H9 (cell line): ENCODE measurements around the gene MYRIP. TPM values are rescaled to one million over a fixed set of nuclear protein-coding genes. Genes with fewer than 3 reads are reported as not detected.

Experiments used
- DNase-seq: peaks from one replicate; pipeline ENCODE4 v3.0.0-alpha.2; 2017
- H2AFZ ChIP-seq: one replicate; pipeline ENCODE4 v1.6.1; 2013; ENCODE audit warnings: mild to moderate bottlenecking, low read length, control low read depth, moderate library complexity
- H2AK5ac ChIP-seq: 2 replicates; pipeline ENCODE4 v1.6.1; 2013; ENCODE audit warnings: low read length, control low read depth, mixed read lengths; ENCODE audit not compliant: insufficient read length
- H2BK120ac ChIP-seq: one replicate; pipeline ENCODE4 v1.6.1; 2013; ENCODE audit warnings: low read depth, mild to moderate bottlenecking, low read length, control low read depth, inconsistent platforms; ENCODE audit not compliant: poor library complexity, severe bottlenecking
- H2BK12ac ChIP-seq: 2 replicates; pipeline ENCODE4 v1.6.1; 2013; ENCODE audit warnings: low read length, control low read depth, mixed read lengths, low read depth; ENCODE audit not compliant: insufficient read length
- H2BK15ac ChIP-seq: 2 replicates; pipeline ENCODE4 v1.6.1; 2013; ENCODE audit warnings: low read depth, low read length, control low read depth
- H2BK20ac ChIP-seq: one replicate; pipeline ENCODE4 v1.6.1; 2013; ENCODE audit warnings: low read depth, mild to moderate bottlenecking, low read length, control low read depth, inconsistent platforms; ENCODE audit not compliant: poor library complexity, severe bottlenecking
- H2BK5ac ChIP-seq: 2 replicates; pipeline ENCODE4 v1.6.1; 2013; ENCODE audit warnings: low read length, control low read depth, mixed read lengths; ENCODE audit not compliant: insufficient read length
- H3K14ac ChIP-seq: 2 replicates; pipeline ENCODE4 v1.6.1; 2013; ENCODE audit warnings: low read length, control low read depth; ENCODE audit not compliant: insufficient read depth
- H3K18ac ChIP-seq: 2 replicates; pipeline ENCODE4 v1.6.1; 2013; ENCODE audit warnings: low read depth, mild to moderate bottlenecking, mixed read lengths, low read length, control low read depth; ENCODE audit not compliant: insufficient read length
- H3K23ac ChIP-seq: 2 replicates; pipeline ENCODE4 v1.6.1; 2013; ENCODE audit warnings: low read length, control low read depth, mixed read lengths, low read depth; ENCODE audit not compliant: insufficient read length
- H3K23me2 ChIP-seq: 2 replicates; pipeline ENCODE4 v1.6.1; 2013; ENCODE audit warnings: low read depth, mild to moderate bottlenecking, mixed read lengths, low read length, control low read depth; ENCODE audit not compliant: insufficient read length, poor library complexity, severe bottlenecking
- H3K27ac ChIP-seq: 2 replicates; pipeline ENCODE4 v1.5.1; 2013; ENCODE audit warnings: low read length, control low read depth, mixed read lengths, low read depth; ENCODE audit not compliant: insufficient read length
- H3K27me3 ChIP-seq: 2 replicates; pipeline ENCODE4 v1.6.1; 2013; ENCODE audit warnings: low read length, control low read depth, inconsistent platforms; ENCODE audit not compliant: insufficient read depth
- H3K4ac ChIP-seq: 2 replicates; pipeline ENCODE4 v1.6.1; 2013; ENCODE audit warnings: low read depth, mild to moderate bottlenecking, control low read depth, inconsistent platforms, low read length, moderate library complexity
- H3K4me1 ChIP-seq: 2 replicates; pipeline ENCODE4 v1.6.1; 2013; ENCODE audit warnings: low read length, control low read depth, inconsistent platforms; ENCODE audit not compliant: insufficient read depth
- H3K4me2 ChIP-seq: 2 replicates; pipeline ENCODE4 v1.6.1; 2013; ENCODE audit warnings: low read length, control low read depth, mixed read lengths; ENCODE audit not compliant: insufficient read length, insufficient read depth
- H3K56ac ChIP-seq: 2 replicates; pipeline ENCODE4 v1.6.1; 2013; ENCODE audit warnings: low read depth, mild to moderate bottlenecking, mixed read lengths, low read length, control low read depth; ENCODE audit not compliant: insufficient read length
- H3K79me1 ChIP-seq: 2 replicates; pipeline ENCODE4 v1.6.1; 2013; ENCODE audit warnings: low read depth, mild to moderate bottlenecking, moderate library complexity, low read length, control low read depth, inconsistent platforms; ENCODE audit not compliant: insufficient read depth, poor library complexity, severe bottlenecking
- H3K79me2 ChIP-seq: 2 replicates; pipeline ENCODE4 v1.6.1; 2013; ENCODE audit warnings: low read length, control low read depth, inconsistent platforms; ENCODE audit not compliant: insufficient read depth
- H3K9ac ChIP-seq: 2 replicates; pipeline ENCODE4 v1.6.1; 2013; ENCODE audit warnings: low read length, control low read depth, mixed read lengths; ENCODE audit not compliant: insufficient read length; ENCODE audit errors: extremely low read depth
- H3K9me3 ChIP-seq: one replicate; pipeline ENCODE4 v1.6.1; 2013; ENCODE audit warnings: low read depth, low read length, inconsistent platforms; ENCODE audit not compliant: control insufficient read depth
- H3T11ph ChIP-seq: one replicate; pipeline ENCODE4 v1.6.1; 2013; ENCODE audit warnings: mild to moderate bottlenecking, low read length, control low read depth, inconsistent platforms
- H4K20me1 ChIP-seq: one replicate; pipeline ENCODE4 v1.6.1; 2013; ENCODE audit not compliant: control insufficient read depth, insufficient read length, insufficient read depth
- H4K5ac ChIP-seq: 2 replicates; pipeline ENCODE4 v1.6.1; 2013; ENCODE audit warnings: low read depth, mild to moderate bottlenecking, mixed read lengths, low read length, control low read depth; ENCODE audit not compliant: insufficient read length
- H4K8ac ChIP-seq: replicated peaks from 2 replicates; pipeline ENCODE4 v1.6.1; 2013; ENCODE audit warnings: low read length, control low read depth, mixed read lengths, low read depth; ENCODE audit not compliant: insufficient read length
- H4K91ac ChIP-seq: 2 replicates; pipeline ENCODE4 v1.6.1; 2013; ENCODE audit warnings: low read depth, mild to moderate bottlenecking, moderate library complexity, mixed read lengths, low read length, control low read depth; ENCODE audit not compliant: insufficient read length
- H3K27ac Mint-ChIP-seq, 3 experiments: 2 replicates in 2 of 3; 3 replicates in 1 of 3; pipeline ENCODE4 v1.8.0; 2020 to 2021; ENCODE audit warnings: mixed read lengths in 3 of 3, mild to moderate bottlenecking in 1 of 3, moderate library complexity in 1 of 3
- H3K27me3 Mint-ChIP-seq: 2 replicates; pipeline ENCODE4 v1.8.0; 2021; ENCODE audit warnings: low read depth, mild to moderate bottlenecking, moderate library complexity, mixed read lengths
- H3K36me3 Mint-ChIP-seq, 3 experiments: 2 replicates in 2 of 3; 3 replicates in 1 of 3; pipeline ENCODE4 v1.8.0; 2020 to 2021; ENCODE audit warnings: low read depth in 3 of 3, mixed read lengths in 3 of 3; ENCODE audit not compliant: insufficient read depth in 1 of 3
- H3K4me1 Mint-ChIP-seq, 2 experiments: 2 replicates each; pipeline ENCODE4 v1.8.0; 2020; ENCODE audit warnings: mixed read lengths in 2 of 2
- H3K4me3 Mint-ChIP-seq, 2 experiments: 2 replicates in 1 of 2; 3 replicates in 1 of 2; pipeline ENCODE4 v1.8.0; 2020 to 2021; ENCODE audit warnings: mild to moderate bottlenecking in 2 of 2, mixed read lengths in 2 of 2, moderate library complexity in 1 of 2
- H3K9me3 Mint-ChIP-seq, 2 experiments: 2 replicates in 1 of 2; 3 replicates in 1 of 2; pipeline ENCODE4 v1.8.0; 2020; ENCODE audit warnings: mild to moderate bottlenecking in 2 of 2, mixed read lengths in 2 of 2, moderate library complexity in 1 of 2
- WGBS: extraction: QIAGEN DNeasy Blood & Tissue Kit; methylation state at CpG from one replicate; pipeline ENCODE4 v1.1.7; 2013; ENCODE audit warnings: missing lambda C conversion rate, low lambda C conversion rate, mixed read lengths; ENCODE audit not compliant: insufficient read length; ENCODE audit errors: extremely low coverage; 5-methylcytosine and 5-hydroxymethylcytosine counted together
- total RNA-seq: library from RNA; stranded (reverse); gene quantifications from 2 replicates; pipeline ENCODE4 v1.2.1, GENCODE V29; 2021
- TF ChIP-seq, protein P1 (sequence below): fragments of 200-600 bp; sonication (generic); conservative IDR thresholded peaks from 3 replicates; pipeline ENCODE4 v1.8.0; 2021; ENCODE audit warnings: antibody characterized with exemption, mild to moderate bottlenecking

Gene MYRIP
- total RNA-seq, 1 experiment from 2014 or later, result 1.8 TPM

- Mint-ChIP-seq H3K27me3 (peaks cover 1% of the 10 kb centered on the region; the same call in 1 of the 2 replicates), H3K4me1 (no peaks in the 10 kb centered on the region), H3K4me3 (no peak overlapping the region), H3K36me3 (peaks cover 5 to 10% (median 10%) of the 10 kb centered on the region in 3 experiments; a peak in 6 of 7 replicates), H3K9me3 (peaks cover 16 to 20% of the 10 kb centered on the region in 2 experiments), H3K27ac (no peak overlapping the region; a peak in 1 of 7 replicates)
- Histone ChIP-seq H2BK5ac (no peak overlapping the region), H3K18ac (no peak overlapping the region), H3K4me1 (no peaks in the 10 kb centered on the region), H2AK5ac (no peak overlapping the region), H2BK15ac (no peak overlapping the region), H3K56ac (no peak overlapping the region), H3T11ph (no peak overlapping the region), H2BK12ac (no peak overlapping the region), H3K79me2 (no peaks in the 10 kb centered on the region), H4K8ac (no peak overlapping the region), H4K5ac (no peak overlapping the region), H2AFZ (no peak overlapping the region), H3K14ac (no peak overlapping the region), H3K27me3 (no peaks in the 10 kb centered on the region), H3K23me2 (no peaks in the 10 kb centered on the region), H3K9me3 (no peaks in the 10 kb centered on the region), H3K79me1 (no peaks in the 10 kb centered on the region), H3K4me2 (no peak overlapping the region), H3K23ac (no peak overlapping the region), H3K4ac (no peak overlapping the region), H3K27ac (no peak overlapping the region), H2BK120ac (no peak overlapping the region), H4K20me1 (no peaks in the 10 kb centered on the region), H2BK20ac (no peak overlapping the region), H4K91ac (no peak overlapping the region), H3K9ac (no peak overlapping the region)
- TF ChIP-seq, protein P1, sequence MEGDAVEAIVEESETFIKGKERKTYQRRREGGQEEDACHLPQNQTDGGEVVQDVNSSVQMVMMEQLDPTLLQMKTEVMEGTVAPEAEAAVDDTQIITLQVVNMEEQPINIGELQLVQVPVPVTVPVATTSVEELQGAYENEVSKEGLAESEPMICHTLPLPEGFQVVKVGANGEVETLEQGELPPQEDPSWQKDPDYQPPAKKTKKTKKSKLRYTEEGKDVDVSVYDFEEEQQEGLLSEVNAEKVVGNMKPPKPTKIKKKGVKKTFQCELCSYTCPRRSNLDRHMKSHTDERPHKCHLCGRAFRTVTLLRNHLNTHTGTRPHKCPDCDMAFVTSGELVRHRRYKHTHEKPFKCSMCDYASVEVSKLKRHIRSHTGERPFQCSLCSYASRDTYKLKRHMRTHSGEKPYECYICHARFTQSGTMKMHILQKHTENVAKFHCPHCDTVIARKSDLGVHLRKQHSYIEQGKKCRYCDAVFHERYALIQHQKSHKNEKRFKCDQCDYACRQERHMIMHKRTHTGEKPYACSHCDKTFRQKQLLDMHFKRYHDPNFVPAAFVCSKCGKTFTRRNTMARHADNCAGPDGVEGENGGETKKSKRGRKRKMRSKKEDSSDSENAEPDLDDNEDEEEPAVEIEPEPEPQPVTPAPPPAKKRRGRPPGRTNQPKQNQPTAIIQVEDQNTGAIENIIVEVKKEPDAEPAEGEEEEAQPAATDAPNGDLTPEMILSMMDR, result no peak
- DNase-seq, result no peak
- WGBS, result no CpG with 5 or more reads among the region's 4 CpGs
Measured at GRCh38 chr3:39780352-39780751, 29.1 kb upstream of the MYRIP start.
